GM12878 (cell line): Measurements from ENCODE around the gene ZFYVE21. TPM values are rescaled to one million over a fixed set of nuclear protein-coding genes. Genes with fewer than 3 reads are reported as not detected.

ENCODE experiments used
- ATAC-seq: fragments of 200-7000 bp; cut with Tn5 transposase; 3 replicates; pipeline ENCODE4 v1.9.1; 2020; ENCODE audit warnings: mild to moderate bottlenecking, moderate library complexity
- BruUV-seq: library from RNA; stranded (reverse); fragments of 400-500 nt; replicated peaks from 2 replicates; lab custom pipeline; 2021; lab: Mats Ljungman, UMichigan
- CTCF ChIA-PET: fragments of 300-600 bp; sonication (Branson Sonifier 250); formaldehyde crosslinking; extraction: SDS; loops from one replicate; lab custom pipeline; 2021; ENCODE audit warnings: inconsistent platforms; lab: Yijun Ruan, JAX
- POLR2A ChIA-PET: fragments of 350-600 bp; formaldehyde crosslinking; extraction: SDS; loops from one replicate; lab custom pipeline; 2021; ENCODE audit warnings: inconsistent platforms; lab: Charles Lee
- RAD21 ChIA-PET: fragments of 300-600 bp; sonication (Branson Sonifier 250); formaldehyde crosslinking; loops from one replicate; lab custom pipeline; 2023; ENCODE audit warnings: antibody characterized with exemption; ENCODE audit not compliant: unreplicated experiment; lab: Charles Lee
- SMC1A ChIA-PET: fragments of 300-600 bp; sonication (Branson Sonifier 250); formaldehyde crosslinking; loops from one replicate; lab custom pipeline; 2023; ENCODE audit not compliant: unreplicated experiment, uncharacterized antibody; lab: Charles Lee
- DNase-seq: peaks from one replicate; pipeline ENCODE4 v3.0.0-alpha.2; 2011; ENCODE audit warnings: low read depth, low spot score
- FAIRE-seq: peaks from 3 replicates; lab custom pipeline; 2011; peaks lifted over from hg19 to GRCh38; lab: Jason Lieb, UNC
- H2AFZ ChIP-seq: 2 replicates; pipeline ENCODE4 v1.6.0; 2011; ENCODE audit warnings: low read depth, low read length, control low read depth; ENCODE audit not compliant: control insufficient read depth
- H3K27ac ChIP-seq: 2 replicates; pipeline ENCODE4 v1.5.1; 2011; ENCODE audit warnings: control low read depth; ENCODE audit not compliant: control insufficient read depth, insufficient read depth
- H3K27me3 ChIP-seq, 2 experiments: replicated peaks in 1 of 2; 2 replicates each; pipeline versions ENCODE4 v1.6.0 to v1.6.1; 2011; ENCODE audit warnings: low read length in 1 of 2; ENCODE audit not compliant: control insufficient read depth in 2 of 2, insufficient read depth in 2 of 2
- H3K36me3 ChIP-seq, 2 experiments: 2 replicates each; pipeline ENCODE4 v1.5.1; 2011; ENCODE audit warnings: low read length in 1 of 2; ENCODE audit not compliant: control insufficient read depth in 2 of 2, insufficient read depth in 2 of 2
- H3K4me1 ChIP-seq: 2 replicates; pipeline ENCODE4 v1.6.1; 2011; ENCODE audit warnings: mild to moderate bottlenecking, low read length, moderate library complexity, mixed read lengths; ENCODE audit not compliant: control insufficient read depth, insufficient read depth
- H3K4me2 ChIP-seq: 2 replicates; pipeline ENCODE4 v1.6.0; 2011; ENCODE audit warnings: control low read depth; ENCODE audit not compliant: control insufficient read depth, insufficient read depth
- H3K4me3 ChIP-seq: fragments of 200-600 bp; sonication (generic); 2 replicates; pipeline ENCODE4 v1.5.1; 2016
- H3K79me2 ChIP-seq: 2 replicates; pipeline ENCODE4 v1.6.0; 2011; ENCODE audit warnings: low read length; ENCODE audit not compliant: control insufficient read depth, insufficient read depth
- H3K9ac ChIP-seq: 2 replicates; pipeline ENCODE4 v1.8.0; 2011; ENCODE audit warnings: low read length, control low read depth, mixed read lengths; ENCODE audit not compliant: control insufficient read depth, insufficient read depth
- H3K9me3 ChIP-seq: replicated peaks from 3 replicates; pipeline ENCODE4 v1.5.1; 2011; ENCODE audit warnings: mild to moderate bottlenecking, low read length; ENCODE audit not compliant: control insufficient read depth, insufficient read depth
- H4K20me1 ChIP-seq: 2 replicates; pipeline ENCODE4 v1.6.0; 2011; ENCODE audit not compliant: control insufficient read depth, insufficient read depth
- EED ChIP-seq: sonication (generic); IDR thresholded peaks from 2 replicates; pipeline ENCODE4 v1.6.1; 2016; ENCODE audit warnings: antibody characterized with exemption, low read depth
- HDGF ChIP-seq: fragments of 450-650 bp; IDR thresholded peaks from 2 replicates; pipeline ENCODE4 v1.6.1; 2016; ENCODE audit warnings: antibody characterized with exemption
- NFIC ChIP-seq: IDR thresholded peaks from 2 replicates; pipeline ENCODE4 v1.6.1; 2012; ENCODE audit warnings: low read depth, mild to moderate bottlenecking, inconsistent platforms, low read length, moderate library complexity
- PAX5 ChIP-seq: IDR thresholded peaks from 2 replicates; pipeline ENCODE4 v1.6.1; 2011; ENCODE audit warnings: low read depth, low read length, borderline replicate concordance
- SREBF1 ChIP-seq: IDR thresholded peaks from 2 replicates; pipeline ENCODE4 v1.6.1; 2012; ENCODE audit warnings: mild to moderate bottlenecking, low read length
- STAT1 ChIP-seq: fragments of 450-650 bp; conservative IDR thresholded peaks from 2 replicates; pipeline ENCODE4 v1.6.1; 2014; ENCODE audit warnings: antibody characterized with exemption, mild to moderate bottlenecking
- ZNF622 ChIP-seq: fragments of 450-650 bp; IDR thresholded peaks from 2 replicates; pipeline ENCODE4 v1.6.1; 2017; ENCODE audit warnings: mild to moderate bottlenecking, inconsistent platforms
- ZSCAN29 ChIP-seq: fragments of 450-650 bp; IDR thresholded peaks from 2 replicates; pipeline ENCODE4 v1.6.1; 2017; ENCODE audit warnings: mild to moderate bottlenecking, moderate library complexity
- WGBS: methylation state at CpG from one replicate; pipeline ENCODE4 v1.1.6; 2016; ENCODE audit warnings: low lambda C conversion rate; ENCODE audit not compliant: insufficient replicate concordance, insufficient coverage; ENCODE audit errors: missing lambda C conversion rate; 5-methylcytosine and 5-hydroxymethylcytosine counted together
- in situ Hi-C: fragments of 300-500 bp; cut with MboI; formaldehyde crosslinking; loops from 9 replicates; pipeline ENCODE4 v1.14.3; 2018; ENCODE audit warnings: mixed read lengths
- intact Hi-C: fragments of 100-400 bp; cut with micrococcal nuclease; formaldehyde crosslinking; loops from one replicate; pipeline ENCODE4 v1.14.2; 2022; ENCODE audit not compliant: unreplicated experiment
- polyA plus RNA-seq, 11 experiments: library from polyadenylated mRNA; depleted of rRNA in 4 of 11; unstranded in 6 of 11; stranded (reverse) in 5 of 11; fragments of >200 nt; fragmentation: Nextera tagmentation in 4 of 11; fragmentation: Illumina TruSeq in 1 of 11; extraction: Ambion mirVana in 4 of 11; extraction: Trizol in 1 of 11; gene quantifications; 1 replicate in 1 of 11; 2 replicates in 10 of 11; pipeline versions ENCODE4 v1.2.1 to v1.2.3, GENCODE V29; 2011 to 2016; ENCODE audit warnings: inconsistent platforms in 2 of 11, missing spikeins in 2 of 11, low read depth in 1 of 11
- total RNA-seq, 4 experiments: library from RNA; depleted of rRNA in 3 of 4; stranded (reverse); fragments of >200 nt in 3 of 4; fragmentation: Illumina TruSeq in 1 of 4; extraction: Trizol in 1 of 4; gene quantifications; 2 replicates each; pipeline versions ENCODE4 v1.2.1 to v1.2.3, GENCODE V29; 2013 to 2021
- TF ChIP-seq, protein P1 (sequence below): fragments of 150-350 bp; IDR thresholded peaks from 2 replicates; pipeline ENCODE4 v1.6.1; 2016; ENCODE audit warnings: low read depth, low read length

The ZFYVE21 gene
- total and polyA plus RNA-seq, 10 of the 15 experiments (the other 5 are each of a cell fraction or from before 2014, with no cell fraction given) = 0.79 to 21.7 (median 13.8) TPM

GRCh38 chr14:103730490-103731035 is 15.0 kb downstream of the ZFYVE21 start:
- no peak overlapping the region for H3K9ac ChIP-seq

GRCh38 chr14:103731481-103731880 is 15.9 kb downstream of the ZFYVE21 start:
- ChIA-PET POLR2A (no interaction called here), SMC1A (interaction anchor here (0.6 kb wide), 1 partner anchor 16 kb away, joined by 3 read pairs; the partner anchor contains the start of gene XRCC3)
- peaks cover 3 to 13% of the 10 kb centered on the region in 2 experiments; a peak in 3 of 4 replicates for H3K36me3 ChIP-seq
- H3K9ac ChIP-seq = no peak overlapping the region
- 93% methylated on average over 15 of the region's 15 CpGs for WGBS
- DNase-seq = no peak
- no TSS peak for BruUV-seq
- in situ Hi-C loops = no loop called here
- TF ChIP-seq EED = no peak
- TF ChIP-seq PAX5 = no peak
- no peak for TF ChIP-seq ZSCAN29
- TF ChIP-seq SREBF1 = no peak
- TF ChIP-seq, protein P1, sequence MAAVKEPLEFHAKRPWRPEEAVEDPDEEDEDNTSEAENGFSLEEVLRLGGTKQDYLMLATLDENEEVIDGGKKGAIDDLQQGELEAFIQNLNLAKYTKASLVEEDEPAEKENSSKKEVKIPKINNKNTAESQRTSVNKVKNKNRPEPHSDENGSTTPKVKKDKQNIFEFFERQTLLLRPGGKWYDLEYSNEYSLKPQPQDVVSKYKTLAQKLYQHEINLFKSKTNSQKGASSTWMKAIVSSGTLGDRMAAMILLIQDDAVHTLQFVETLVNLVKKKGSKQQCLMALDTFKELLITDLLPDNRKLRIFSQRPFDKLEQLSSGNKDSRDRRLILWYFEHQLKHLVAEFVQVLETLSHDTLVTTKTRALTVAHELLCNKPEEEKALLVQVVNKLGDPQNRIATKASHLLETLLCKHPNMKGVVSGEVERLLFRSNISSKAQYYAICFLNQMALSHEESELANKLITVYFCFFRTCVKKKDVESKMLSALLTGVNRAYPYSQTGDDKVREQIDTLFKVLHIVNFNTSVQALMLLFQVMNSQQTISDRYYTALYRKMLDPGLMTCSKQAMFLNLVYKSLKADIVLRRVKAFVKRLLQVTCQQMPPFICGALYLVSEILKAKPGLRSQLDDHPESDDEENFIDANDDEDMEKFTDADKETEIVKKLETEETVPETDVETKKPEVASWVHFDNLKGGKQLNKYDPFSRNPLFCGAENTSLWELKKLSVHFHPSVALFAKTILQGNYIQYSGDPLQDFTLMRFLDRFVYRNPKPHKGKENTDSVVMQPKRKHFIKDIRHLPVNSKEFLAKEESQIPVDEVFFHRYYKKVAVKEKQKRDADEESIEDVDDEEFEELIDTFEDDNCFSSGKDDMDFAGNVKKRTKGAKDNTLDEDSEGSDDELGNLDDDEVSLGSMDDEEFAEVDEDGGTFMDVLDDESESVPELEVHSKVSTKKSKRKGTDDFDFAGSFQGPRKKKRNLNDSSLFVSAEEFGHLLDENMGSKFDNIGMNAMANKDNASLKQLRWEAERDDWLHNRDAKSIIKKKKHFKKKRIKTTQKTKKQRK = no peak
- no peak for TF ChIP-seq NFIC
- TF ChIP-seq HDGF = no peak
- TF ChIP-seq, all 136 proteins: peak for 0
- Histone ChIP-seq H4K20me1 (no peaks in the 10 kb centered on the region), H3K4me1 (no peaks in the 10 kb centered on the region), H3K9me3 (no peaks in the 10 kb centered on the region), H2AFZ (no peak overlapping the region), H3K79me2 (no peaks in the 10 kb centered on the region), H3K4me2 (no peak overlapping the region), H3K4me3 (no peak overlapping the region), H3K27me3 (no peaks in the 10 kb centered on the region), H3K27ac (no peak overlapping the region)
- ChIA-PET CTCF (interaction anchor here (0.7 kb wide), 1 partner anchor 95 kb away, joined by 3 read pairs; no protein-coding TSS in a partner anchor), RAD21 (no interaction called here)
- intact Hi-C loops = no loop called here
- ATAC-seq (no peak), FAIRE-seq (no peak)

More at GRCh38 chr14:103730490-103731035, 15.0 kb downstream of the ZFYVE21 start:
- CTCF ChIA-PET = no interaction called here
- H2AFZ ChIP-seq = no peak overlapping the region
- FAIRE-seq (no peak), ATAC-seq (peak; percentile 21; the same call in 1 of the 3 replicates), DNase-seq (no peak)
- no peaks in the 10 kb centered on the region for H3K9me3 ChIP-seq
- in situ Hi-C loops = no loop called here
- H3K27ac ChIP-seq = no peak overlapping the region
- no peaks in the 10 kb centered on the region for H3K4me1 ChIP-seq
- RAD21 ChIA-PET = no interaction called here
- SMC1A ChIA-PET = no interaction called here
- WGBS = 87% methylated on average over 15 of the region's 15 CpGs
- H3K4me3 ChIP-seq = no peak overlapping the region
- no peaks in the 10 kb centered on the region for H4K20me1 ChIP-seq
- POLR2A ChIA-PET = no interaction called here
- no peaks in the 10 kb centered on the region for H3K27me3 ChIP-seq
- TF ChIP-seq ZNF622 (no peak), STAT1 (no peak)
- intact Hi-C loops = no loop called here
- no peak overlapping the region for H3K4me2 ChIP-seq
- no peaks in the 10 kb centered on the region for H3K79me2 ChIP-seq
- no TSS peak for BruUV-seq
- H3K36me3 ChIP-seq = peaks cover 3 to 13% of the 10 kb centered on the region in 2 experiments; a peak in 3 of 4 replicates
